K562 (cell line): Measurements from ENCODE around the gene NF1. TPM values are rescaled to one million over a fixed set of nuclear protein-coding genes. Genes with fewer than 3 reads are reported as not detected.

Experiments
- FOXA1 ChIP-seq: fragments of 450-650 bp; IDR thresholded peaks from 2 replicates; pipeline ENCODE4 v1.6.1; 2016; ENCODE audit warnings: mild to moderate bottlenecking, borderline replicate concordance
- MGA ChIP-seq: fragments of 450-650 bp; IDR thresholded peaks from 2 replicates; pipeline ENCODE4 v1.6.1; 2016; ENCODE audit warnings: mild to moderate bottlenecking, moderate library complexity
- NCOR1 ChIP-seq: fragments of 450-650 bp; IDR thresholded peaks from 2 replicates; pipeline ENCODE4 v1.6.1; 2016; ENCODE audit warnings: mild to moderate bottlenecking, moderate library complexity
- NR4A1 ChIP-seq, 2 experiments: fragments of 250-450 bp in 1 of 2; fragments of 450-650 bp in 1 of 2; sonication (Bioruptor Pico) in 1 of 2; IDR thresholded peaks; 2 replicates each; pipeline versions ENCODE4 v1.4.0 to v1.6.1; 2016 to 2020; ENCODE audit warnings: mild to moderate bottlenecking in 2 of 2, missing compliant biosample characterization in 1 of 2, missing genetic modification characterization in 1 of 2, moderate library complexity in 1 of 2
- POLR3A ChIP-seq: IDR thresholded peaks from 2 replicates; pipeline ENCODE4 v1.6.1; 2011; ENCODE audit warnings: borderline replicate concordance, mild to moderate bottlenecking, moderate library complexity; ENCODE audit not compliant: insufficient read length, insufficient read depth; ENCODE audit errors: extremely low read depth
- ZNF318 ChIP-seq, 2 experiments: fragments of 450-650 bp; IDR thresholded peaks; 2 replicates each; pipeline ENCODE4 v1.6.1; 2016; ENCODE audit warnings: mild to moderate bottlenecking in 2 of 2, borderline replicate concordance in 1 of 2, low read depth in 1 of 2, moderate library complexity in 1 of 2
- polyA plus RNA-seq, 8 experiments: library from polyadenylated mRNA; depleted of rRNA in 4 of 8; stranded (reverse) in 5 of 8; unstranded in 3 of 8; fragments of >200 nt; fragmentation: Nextera tagmentation in 2 of 8; fragmentation: Illumina TruSeq in 1 of 8; extraction: Ambion mirVana in 2 of 8; extraction: Trizol in 1 of 8; gene quantifications; 2 replicates each; pipeline versions ENCODE4 v1.2.1 to v1.2.3, GENCODE V29; 2011 to 2014; ENCODE audit warnings: inconsistent platforms in 1 of 8, missing spikeins in 1 of 8
- total RNA-seq, 7 experiments: library from RNA; depleted of rRNA in 6 of 7; stranded (reverse); fragments of >200 nt in 6 of 7; fragmentation: Illumina TruSeq in 2 of 7; extraction: Trizol in 2 of 7; gene quantifications; 2 replicates each; pipeline versions ENCODE4 v1.2.1 to v1.2.3, GENCODE V29; 2011 to 2021; ENCODE audit warnings: low replicate concordance in 1 of 7

NF1 gene
- total and polyA plus RNA-seq, 9 of the 15 experiments (the other 6 are each of a cell fraction or from before 2014, with no cell fraction given) = 3.4 to 41.9 (median 24.3) TPM

- TF ChIP-seq MGA = no peak
- no peak for TF ChIP-seq NR4A1 (CRISPR knock-in tag; IDR thresholded peaks at IDR 0.05)
- no peak for TF ChIP-seq NR4A1 (tag; IDR thresholded peaks at IDR 0.05)
- TF ChIP-seq POLR3A = no peak
- no peak for TF ChIP-seq NCOR1
- no peak for TF ChIP-seq FOXA1
- no peak for TF ChIP-seq ZNF318 (IDR thresholded peaks at IDR 0.05; ENCODE audit: borderline replicate concordance in 1 of 2, low read depth in 1 of 2)
Measured at GRCh38 chr17:31318851-31319661, 224.3 kb downstream of the NF1 start (continued).
